SK-N-SH (cell line): ENCODE results near the gene NEBL.

Experiments
- CTCF ChIP-seq: fragments of 200-600 bp; sonication (generic); IDR thresholded peaks from 2 replicates; pipeline ENCODE4 v1.6.1; 2017; ENCODE audit warnings: antibody characterized with exemption, mild to moderate bottlenecking, moderate library complexity
- GABPA ChIP-seq: IDR thresholded peaks from 2 replicates; pipeline ENCODE4 v1.4.0; 2012; ENCODE audit warnings: low read depth, mild to moderate bottlenecking
- POLR2AphosphoS5 ChIP-seq: IDR thresholded peaks from 2 replicates; pipeline ENCODE4 v1.6.1; 2012; ENCODE audit warnings: low read depth, low read length
- RAD21 ChIP-seq: IDR thresholded peaks from 2 replicates; pipeline ENCODE4 v1.6.1; 2012; ENCODE audit warnings: mild to moderate bottlenecking, low read length
- TEAD4 ChIP-seq: IDR thresholded peaks from 2 replicates; pipeline ENCODE4 v1.4.0; 2012; ENCODE audit warnings: mild to moderate bottlenecking, borderline replicate concordance; ENCODE audit not compliant: insufficient read depth
- USF2 ChIP-seq: fragments of 150-350 bp; IDR thresholded peaks from 2 replicates; pipeline ENCODE4 v1.6.1; 2017; ENCODE audit warnings: antibody characterized with exemption, low read length, low read depth, borderline replicate concordance
- TF ChIP-seq, protein P1 (sequence below): IDR thresholded peaks from 2 replicates; pipeline ENCODE4 v1.6.1; 2012; ENCODE audit warnings: mild to moderate bottlenecking, low read depth, low read length, moderate library complexity
- TF ChIP-seq, protein P2 (sequence below): IDR thresholded peaks from 2 replicates; pipeline ENCODE4 v1.4.0; 2012; ENCODE audit warnings: low read depth

GRCh38 chr10:20858292-20859124, 38.6 kb downstream of the NEBL start:
- TF ChIP-seq RAD21 = peak; percentile 83
- peak; percentile 76 for TF ChIP-seq CTCF
- TF ChIP-seq, protein P1, sequence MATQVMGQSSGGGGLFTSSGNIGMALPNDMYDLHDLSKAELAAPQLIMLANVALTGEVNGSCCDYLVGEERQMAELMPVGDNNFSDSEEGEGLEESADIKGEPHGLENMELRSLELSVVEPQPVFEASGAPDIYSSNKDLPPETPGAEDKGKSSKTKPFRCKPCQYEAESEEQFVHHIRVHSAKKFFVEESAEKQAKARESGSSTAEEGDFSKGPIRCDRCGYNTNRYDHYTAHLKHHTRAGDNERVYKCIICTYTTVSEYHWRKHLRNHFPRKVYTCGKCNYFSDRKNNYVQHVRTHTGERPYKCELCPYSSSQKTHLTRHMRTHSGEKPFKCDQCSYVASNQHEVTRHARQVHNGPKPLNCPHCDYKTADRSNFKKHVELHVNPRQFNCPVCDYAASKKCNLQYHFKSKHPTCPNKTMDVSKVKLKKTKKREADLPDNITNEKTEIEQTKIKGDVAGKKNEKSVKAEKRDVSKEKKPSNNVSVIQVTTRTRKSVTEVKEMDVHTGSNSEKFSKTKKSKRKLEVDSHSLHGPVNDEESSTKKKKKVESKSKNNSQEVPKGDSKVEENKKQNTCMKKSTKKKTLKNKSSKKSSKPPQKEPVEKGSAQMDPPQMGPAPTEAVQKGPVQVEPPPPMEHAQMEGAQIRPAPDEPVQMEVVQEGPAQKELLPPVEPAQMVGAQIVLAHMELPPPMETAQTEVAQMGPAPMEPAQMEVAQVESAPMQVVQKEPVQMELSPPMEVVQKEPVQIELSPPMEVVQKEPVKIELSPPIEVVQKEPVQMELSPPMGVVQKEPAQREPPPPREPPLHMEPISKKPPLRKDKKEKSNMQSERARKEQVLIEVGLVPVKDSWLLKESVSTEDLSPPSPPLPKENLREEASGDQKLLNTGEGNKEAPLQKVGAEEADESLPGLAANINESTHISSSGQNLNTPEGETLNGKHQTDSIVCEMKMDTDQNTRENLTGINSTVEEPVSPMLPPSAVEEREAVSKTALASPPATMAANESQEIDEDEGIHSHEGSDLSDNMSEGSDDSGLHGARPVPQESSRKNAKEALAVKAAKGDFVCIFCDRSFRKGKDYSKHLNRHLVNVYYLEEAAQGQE = no peak
- TF ChIP-seq, protein P2, sequence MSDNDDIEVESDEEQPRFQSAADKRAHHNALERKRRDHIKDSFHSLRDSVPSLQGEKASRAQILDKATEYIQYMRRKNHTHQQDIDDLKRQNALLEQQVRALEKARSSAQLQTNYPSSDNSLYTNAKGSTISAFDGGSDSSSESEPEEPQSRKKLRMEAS = no peak
- TF ChIP-seq TEAD4 = no peak
- no peak for TF ChIP-seq POLR2AphosphoS5
- TF ChIP-seq USF2 = no peak
- no peak for TF ChIP-seq GABPA
